ENCODE data around the gene DNM3.
"Not testable (repeated sequence)": the region's sequence is repeated elsewhere in the genome, so short reads cannot be mapped to it uniquely, and the experiment has no call there.

The DNM3 gene

DNA sequence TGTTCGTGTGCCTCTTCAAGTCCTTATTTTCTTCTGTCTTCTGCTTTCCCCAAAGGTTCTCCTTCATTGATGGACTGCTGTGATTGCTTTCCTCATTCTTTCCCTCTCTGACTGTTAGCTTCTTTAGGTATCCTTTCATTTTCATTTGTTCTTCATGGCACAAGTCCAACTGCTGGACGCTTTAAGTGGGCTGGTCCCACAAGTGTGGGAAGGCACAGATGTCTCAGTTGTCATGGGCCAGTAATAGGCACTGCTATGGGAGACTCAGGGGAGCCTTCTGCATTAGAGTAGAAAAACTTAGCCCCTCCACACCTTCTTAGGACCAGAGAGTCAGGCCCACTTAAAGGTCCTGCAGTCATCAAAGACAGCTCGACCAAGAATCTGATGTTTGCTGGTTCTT is 456.8 kb downstream of the DNM3 start:
- no peak for DNase-seq

- no peak for DNase-seq
Observed at GRCh38 chr1:172298911-172299310, 457.6 kb downstream of the DNM3 start.

GRCh38 chr1:172299515-172299914 is 458.2 kb downstream of the DNM3 start:
- DNase-seq: no peak

GRCh38 chr1:172307508-172307907 is 466.2 kb downstream of the DNM3 start:
- not testable (repeated sequence) for DNase-seq

- DNase-seq: no peak
Observed at GRCh38 chr1:172308142-172308541, 466.8 kb downstream of the DNM3 start.

- no peak for DNase-seq
Observed at GRCh38 chr1:172308577-172308976, 467.3 kb downstream of the DNM3 start.

DNA sequence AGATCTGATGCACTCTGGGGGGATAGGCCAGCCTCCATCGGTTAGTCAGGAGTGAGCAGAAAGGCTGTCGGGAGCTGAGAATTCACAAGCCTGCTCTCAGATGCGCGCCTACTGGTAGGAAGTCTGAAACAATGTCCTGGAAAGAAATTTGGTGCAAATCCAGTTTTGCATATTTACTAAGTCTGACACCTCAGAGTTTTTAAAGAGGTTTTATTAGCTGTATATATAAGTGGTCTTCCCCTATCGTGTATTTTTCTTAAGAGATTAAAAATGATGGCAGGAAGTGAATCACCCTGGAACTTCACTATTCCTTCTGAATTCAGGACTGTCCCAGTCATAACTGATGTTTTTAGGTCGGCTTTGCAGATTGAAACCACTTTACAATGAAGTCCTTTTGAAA is 479.4 kb downstream of the DNM3 start:
- no peak for DNase-seq

- DNase-seq: no peak
Observed at GRCh38 chr1:172321451-172321850, 480.2 kb downstream of the DNM3 start.

DNA sequence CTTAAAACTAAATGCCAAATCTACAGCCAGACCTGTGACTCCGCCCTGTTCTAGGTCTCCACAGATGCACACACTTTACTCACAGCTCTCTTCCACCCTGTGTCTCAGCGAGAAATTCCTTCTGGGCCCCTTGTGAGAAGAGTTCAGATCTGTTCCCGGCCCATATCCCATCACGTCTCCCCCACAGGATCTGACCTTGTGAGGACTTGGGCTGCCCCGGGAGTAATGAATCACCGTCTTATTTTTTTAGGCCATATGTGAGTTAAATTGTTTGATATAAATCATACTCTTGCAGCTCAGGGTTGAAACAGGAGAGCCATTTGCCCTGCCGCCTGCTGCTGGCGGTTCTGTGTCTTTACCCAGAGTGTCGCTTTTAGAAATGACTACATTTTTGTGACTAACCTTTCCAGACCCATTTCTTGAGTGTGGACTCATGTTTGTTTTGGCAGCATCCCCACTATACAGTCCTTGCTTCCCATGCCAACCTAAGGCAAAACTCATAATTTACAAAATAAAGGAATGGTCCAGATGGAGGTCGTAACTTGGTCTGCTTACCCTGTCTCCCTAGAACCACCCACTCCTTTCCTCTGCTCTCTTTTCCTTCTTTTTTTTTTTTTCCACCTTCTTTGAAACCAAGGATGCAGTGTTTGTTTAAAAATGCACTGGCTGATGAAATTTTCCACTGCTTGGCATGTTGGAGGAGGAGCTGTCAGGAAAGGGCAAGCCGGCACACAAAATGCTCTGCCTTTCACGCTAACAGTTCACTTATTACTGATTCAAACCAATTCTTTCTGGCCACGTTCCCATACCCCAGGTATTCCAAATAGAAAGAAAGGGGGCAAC is 481.1 kb downstream of the DNM3 start:
- no peak for DNase-seq

DNA sequence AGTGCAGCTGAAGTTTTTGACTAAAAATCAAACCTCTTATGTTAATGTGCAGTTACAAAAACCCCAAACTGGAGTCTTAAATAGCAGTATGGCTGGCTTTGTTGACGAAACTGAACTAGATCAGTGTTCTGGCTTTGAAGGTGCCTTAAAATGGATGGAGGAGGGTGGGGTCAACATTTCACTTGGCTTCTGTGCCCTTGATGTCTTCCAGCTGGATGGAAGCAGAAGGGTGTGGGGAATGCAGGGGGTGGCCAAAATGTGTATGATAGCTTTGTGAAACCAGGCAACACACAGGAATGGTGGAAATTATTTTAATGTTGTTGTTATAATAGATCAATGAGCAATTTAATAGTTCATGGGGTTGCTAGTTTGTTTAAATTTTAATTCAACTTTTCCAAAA is 482.4 kb downstream of the DNM3 start:
- DNase-seq: no peak

DNA sequence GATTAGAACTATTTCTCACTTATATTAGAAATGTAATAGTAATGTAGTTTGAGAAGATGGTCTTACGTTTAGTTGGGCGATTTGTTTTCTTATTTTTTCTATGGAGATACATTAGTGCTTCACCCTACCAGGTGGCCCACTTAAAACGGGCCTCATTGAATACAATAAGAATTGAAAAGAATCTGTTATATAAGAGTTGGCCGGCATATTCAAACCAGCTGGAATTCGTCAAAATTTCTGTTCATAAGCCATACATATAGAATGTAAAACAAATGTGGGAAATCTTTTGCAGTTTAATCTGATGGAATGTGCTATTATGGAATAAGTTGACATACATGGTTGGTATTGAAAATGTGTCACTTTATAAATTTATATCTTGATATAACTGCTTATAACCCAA is 482.8 kb downstream of the DNM3 start:
- DNase-seq: no peak

GRCh38 chr1:172324761-172325160 is 483.5 kb downstream of the DNM3 start:
- DNase-seq: no peak

GRCh38 chr1:172325531-172325930 is 484.2 kb downstream of the DNM3 start:
- no peak for DNase-seq

DNA sequence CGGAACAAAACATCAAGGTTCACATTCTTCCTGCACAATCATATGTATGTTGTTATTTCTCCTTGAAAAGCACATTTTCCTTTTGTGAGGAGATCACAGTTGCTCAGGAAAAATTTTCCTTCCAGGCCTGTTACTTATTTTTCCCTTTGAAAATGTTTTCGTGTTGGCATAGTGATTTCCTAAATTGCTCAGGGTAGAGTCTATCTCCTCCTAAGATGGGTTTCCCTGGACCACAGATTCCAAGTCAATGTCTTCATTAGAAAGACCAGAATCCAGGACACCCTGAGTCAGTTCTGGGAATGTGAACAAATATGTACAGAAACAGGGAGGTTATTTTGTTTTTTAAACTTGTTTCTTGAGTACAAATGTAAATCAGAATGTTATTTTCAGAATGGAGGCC is 484.8 kb downstream of the DNM3 start:
- no peak for DNase-seq

DNA sequence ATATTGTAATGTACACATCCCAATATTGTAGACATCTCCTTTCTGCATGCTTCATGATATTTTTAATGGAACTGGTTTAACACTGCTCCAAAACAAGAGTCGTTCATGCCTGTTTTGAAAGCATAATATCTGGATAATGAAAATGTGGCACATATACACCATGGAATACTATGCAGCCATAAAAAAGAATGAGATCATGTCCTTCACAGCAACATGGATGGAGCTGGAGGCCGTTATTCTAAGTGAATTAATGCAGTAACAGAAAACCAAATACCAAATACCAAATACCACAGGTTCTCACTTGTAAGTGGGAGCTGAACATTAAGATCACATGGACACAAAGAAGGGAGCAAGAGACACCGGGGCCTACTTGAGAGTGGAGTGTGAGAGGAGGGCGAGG is 487.0 kb downstream of the DNM3 start:
- DNase-seq: no peak

GRCh38 chr1:172332230-172332629 is 490.9 kb downstream of the DNM3 start:
- no peak for DNase-seq

- DNase-seq: no peak
Observed at GRCh38 chr1:172335377-172335776, 494.1 kb downstream of the DNM3 start.

DNA sequence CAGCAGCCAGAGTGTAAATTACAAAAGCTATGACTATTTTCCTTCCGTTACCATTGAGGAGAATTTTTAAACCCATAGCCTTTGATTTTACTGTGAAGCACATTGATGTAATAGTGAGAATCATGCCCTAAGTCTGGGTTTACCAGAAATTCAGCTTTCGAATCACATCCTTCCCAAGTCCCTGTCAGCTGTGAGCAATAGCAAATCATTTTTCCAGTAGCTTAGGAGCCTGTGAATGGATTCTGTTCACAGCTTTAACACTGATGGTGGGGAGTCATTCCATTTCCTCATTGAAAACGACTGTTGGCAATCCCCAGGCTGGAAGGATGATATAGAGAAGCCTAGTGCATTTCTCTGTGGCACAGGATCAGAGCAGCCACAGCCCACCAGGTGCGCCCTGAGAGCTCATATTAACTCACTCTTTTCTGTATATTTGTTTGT is 497.0 kb downstream of the DNM3 start:
- peak in 1 of 2 experiments; percentile 58 for DNase-seq

GRCh38 chr1:172339842-172340241 is 498.5 kb downstream of the DNM3 start:
- DNase-seq: no peak

GRCh38 chr1:172340520-172340919 is 499.2 kb downstream of the DNM3 start:
- DNase-seq: no peak

DNA sequence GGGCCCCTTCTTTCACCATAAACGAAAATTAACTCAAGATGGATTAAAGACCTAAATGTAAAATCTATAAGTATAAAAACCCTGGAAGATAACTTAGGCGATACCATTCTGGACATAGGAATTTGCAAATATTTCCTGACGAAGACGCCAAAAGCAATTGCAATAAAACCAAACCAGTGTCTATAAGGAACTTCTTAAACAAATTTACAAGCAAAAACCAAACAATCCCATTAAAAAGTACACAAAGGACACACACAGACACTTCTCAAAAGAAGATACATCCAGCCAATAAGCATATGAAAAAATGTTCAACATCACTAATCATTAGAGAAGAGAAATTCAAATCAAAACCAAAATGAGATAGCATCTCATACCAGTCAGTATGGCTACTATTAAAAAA is 500.4 kb downstream of the DNM3 start:
- DNase-seq: no peak

DNA sequence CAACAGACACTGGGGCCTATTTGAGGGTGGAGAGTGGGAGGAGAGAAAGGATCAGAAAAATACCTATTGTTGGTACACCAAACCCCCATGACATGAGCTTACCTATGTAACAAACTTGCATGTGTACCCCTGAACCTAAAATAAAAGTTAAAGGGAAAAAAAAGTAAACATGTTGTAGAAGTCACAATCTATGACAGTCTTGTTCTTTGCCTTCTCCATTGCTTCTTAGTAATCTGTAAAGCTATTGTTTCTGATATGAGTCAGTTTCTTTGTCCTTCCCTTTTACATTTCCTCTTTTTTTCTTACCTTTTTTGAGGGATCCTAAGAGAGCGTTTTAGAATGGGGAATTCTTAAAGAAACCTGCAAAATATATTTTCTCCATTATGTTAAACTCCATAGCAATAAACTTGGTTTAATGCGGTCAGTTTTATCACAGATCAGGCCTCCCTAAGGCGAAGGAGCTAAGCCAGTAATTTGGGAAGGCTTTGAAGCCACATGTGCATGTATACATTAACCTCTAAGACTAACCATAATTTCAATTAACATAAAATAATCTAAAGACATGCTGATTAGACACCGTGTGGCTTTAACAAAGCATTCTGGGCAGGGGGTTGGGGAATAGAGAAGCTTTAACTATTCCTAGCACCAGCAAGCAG is 501.4 kb downstream of the DNM3 start:
- DNase-seq: no peak

DNA sequence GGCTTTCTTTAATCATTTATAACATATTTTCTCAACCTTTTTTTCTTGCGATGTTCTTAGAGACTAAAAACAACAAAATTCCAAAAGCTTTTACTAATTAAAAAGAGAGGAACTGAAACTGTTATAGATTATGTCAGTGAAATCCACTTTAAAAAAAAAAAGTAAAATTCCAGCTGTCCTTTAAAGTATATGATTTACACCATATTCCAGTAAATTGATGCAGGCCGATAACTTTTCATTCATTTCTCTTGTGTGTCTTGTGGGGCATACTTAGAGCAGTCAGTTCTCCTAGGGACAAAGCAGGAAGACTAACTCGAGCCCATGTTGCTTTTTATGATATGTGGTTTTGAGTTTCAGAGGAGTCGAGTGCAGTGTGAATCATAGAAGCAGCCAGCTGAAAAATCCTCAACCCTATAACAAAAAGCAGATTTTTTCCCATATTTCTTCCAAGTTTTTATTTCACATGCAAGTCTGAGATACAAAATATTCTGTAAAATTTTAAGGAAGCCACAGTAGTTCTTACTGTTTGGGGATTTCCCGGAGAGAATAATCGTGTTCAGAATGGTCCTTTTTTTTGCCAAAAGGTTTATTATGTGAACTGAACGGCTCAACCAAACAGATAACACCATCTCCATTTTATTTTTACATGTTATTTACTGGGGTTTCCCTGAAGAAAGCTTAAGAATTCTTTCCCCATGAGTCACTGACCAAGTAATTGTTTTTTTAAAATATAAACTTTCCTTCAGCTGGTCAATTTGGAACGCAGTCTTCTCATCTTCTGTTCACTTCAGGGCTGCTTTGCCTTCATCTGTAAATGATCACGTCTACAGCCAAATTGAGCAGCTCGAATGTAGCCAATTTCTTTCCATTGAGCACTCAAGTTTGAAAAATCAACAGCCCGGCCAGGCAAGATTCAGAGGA is 502.2 kb downstream of the DNM3 start:
- DNase-seq: no peak
